Measurements from ENCODE around the gene HSPB1. TPM values are rescaled to one million over a fixed set of nuclear protein-coding genes. Genes with fewer than 3 reads are reported as not detected.
"Not testable (repeated sequence)": the region's sequence is repeated elsewhere in the genome, so short reads cannot be mapped to it uniquely, and the experiment has no call there.

HSPB1 gene
- total RNA-seq, 1 experiment from 2014 or later: 82.1 TPM

GRCh38 chr7:76269895-76270294 lies 32.6 kb upstream of the HSPB1 start:
- H3K27me3 Mint-ChIP-seq (ENCODE audit: insufficient read depth, unreplicated experiment): peaks cover 24% of the 10 kb centered on the region

GRCh38 chr7:76271384-76271783 lies 31.1 kb upstream of the HSPB1 start:
- POLR2A ChIA-PET; H3K27me3 ChIP-seq (replicated peaks; ENCODE audit: control insufficient read depth, insufficient read depth, low read length); intact Hi-C loops (cut with micrococcal nuclease; ENCODE audit: unreplicated experiment); BruUV-seq (replicated peaks); H3K4me3 Mint-ChIP-seq (ENCODE audit: unreplicated experiment); H3K4me1 Mint-ChIP-seq (ENCODE audit: low read depth, unreplicated experiment); H3K36me3 Mint-ChIP-seq (ENCODE audit: insufficient read depth, unreplicated experiment); H3K9me3 Mint-ChIP-seq (ENCODE audit: unreplicated experiment); H3K9me3 ChIP-seq; DNase-seq; H3K27ac Mint-ChIP-seq (ENCODE audit: unreplicated experiment); H3K4me1 ChIP-seq; H3K36me3 ChIP-seq (ENCODE audit: control insufficient read depth, insufficient read depth, low read length); H3K4me3 ChIP-seq (ENCODE audit: low read depth, low read length): not testable (repeated sequence)
- CTCF ChIA-PET: interaction anchor here (0.7 kb wide), 1 partner anchor 8 kb away, joined by 5 read pairs; no protein-coding TSS in a partner anchor
- peaks cover 24% of the 10 kb centered on the region for H3K27me3 Mint-ChIP-seq (ENCODE audit: insufficient read depth, unreplicated experiment)

More at GRCh38 chr7:76269895-76270294, 32.6 kb upstream of the HSPB1 start:
- TF ChIP-seq, protein P1, sequence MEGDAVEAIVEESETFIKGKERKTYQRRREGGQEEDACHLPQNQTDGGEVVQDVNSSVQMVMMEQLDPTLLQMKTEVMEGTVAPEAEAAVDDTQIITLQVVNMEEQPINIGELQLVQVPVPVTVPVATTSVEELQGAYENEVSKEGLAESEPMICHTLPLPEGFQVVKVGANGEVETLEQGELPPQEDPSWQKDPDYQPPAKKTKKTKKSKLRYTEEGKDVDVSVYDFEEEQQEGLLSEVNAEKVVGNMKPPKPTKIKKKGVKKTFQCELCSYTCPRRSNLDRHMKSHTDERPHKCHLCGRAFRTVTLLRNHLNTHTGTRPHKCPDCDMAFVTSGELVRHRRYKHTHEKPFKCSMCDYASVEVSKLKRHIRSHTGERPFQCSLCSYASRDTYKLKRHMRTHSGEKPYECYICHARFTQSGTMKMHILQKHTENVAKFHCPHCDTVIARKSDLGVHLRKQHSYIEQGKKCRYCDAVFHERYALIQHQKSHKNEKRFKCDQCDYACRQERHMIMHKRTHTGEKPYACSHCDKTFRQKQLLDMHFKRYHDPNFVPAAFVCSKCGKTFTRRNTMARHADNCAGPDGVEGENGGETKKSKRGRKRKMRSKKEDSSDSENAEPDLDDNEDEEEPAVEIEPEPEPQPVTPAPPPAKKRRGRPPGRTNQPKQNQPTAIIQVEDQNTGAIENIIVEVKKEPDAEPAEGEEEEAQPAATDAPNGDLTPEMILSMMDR (IDR thresholded peaks at IDR 0.05; ENCODE audit: insufficient read depth in 1 of 2, low read depth in 1 of 2, low read length in 1 of 2, severe bottlenecking in 1 of 2, unreplicated experiment in 1 of 2): no peak
- Mint-ChIP-seq H3K36me3 (ENCODE audit: insufficient read depth, unreplicated experiment) (no peaks in the 10 kb centered on the region), H3K4me1 (ENCODE audit: low read depth, unreplicated experiment) (no peaks in the 10 kb centered on the region), H3K27ac (ENCODE audit: unreplicated experiment) (no peak overlapping the region), H3K9me3 (ENCODE audit: unreplicated experiment) (no peaks in the 10 kb centered on the region), H3K4me3 (ENCODE audit: unreplicated experiment) (no peak overlapping the region)
- Histone ChIP-seq H3K27me3 (replicated peaks; ENCODE audit: control insufficient read depth, insufficient read depth, low read length) (no peaks in the 10 kb centered on the region; the same call in none of the 2 replicates), H3K36me3 (ENCODE audit: control insufficient read depth, insufficient read depth, low read length) (no peaks in the 10 kb centered on the region), H3K4me1 (peaks cover 5% of the 10 kb centered on the region; the same call in 1 of the 2 replicates), H3K9me3 (no peaks in the 10 kb centered on the region), H3K4me3 (ENCODE audit: low read depth, low read length) (no peak overlapping the region)
- BruUV-seq (replicated peaks): no TSS peak
- no peak for DNase-seq
- CTCF ChIA-PET: interaction anchor here (1.2 kb wide), 1 partner anchor 44 kb away, joined by 5 read pairs; no protein-coding TSS in a partner anchor
- intact Hi-C loops (cut with micrococcal nuclease; ENCODE audit: unreplicated experiment): no loop called here
- POLR2A ChIA-PET: interaction anchor here (0.5 kb wide), 1 partner anchor 12 kb away, joined by 3 read pairs; no protein-coding TSS in a partner anchor

DNA sequence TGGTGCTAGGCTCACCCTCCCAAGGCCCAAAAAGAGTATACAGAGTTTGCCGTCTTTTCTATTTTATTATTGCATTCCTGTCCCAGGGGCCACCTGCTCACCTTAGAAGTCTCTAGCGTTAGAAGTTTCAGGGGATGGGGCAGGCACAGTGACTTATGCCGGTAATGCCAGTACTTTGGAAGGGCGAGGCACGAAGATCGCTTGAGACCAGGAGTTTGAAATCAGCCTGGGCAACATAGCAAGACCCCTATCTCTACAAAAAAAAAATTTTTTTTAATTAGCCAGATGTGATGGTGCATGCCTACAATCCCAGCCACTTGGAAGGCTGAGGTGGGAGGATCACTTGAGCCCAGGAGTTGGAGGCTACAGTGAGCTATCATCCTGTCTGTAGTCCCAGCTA lies 30.3 kb upstream of the HSPB1 start:
- no peaks in the 10 kb centered on the region; the same call in none of the 2 replicates for H3K27me3 ChIP-seq (replicated peaks; ENCODE audit: control insufficient read depth, insufficient read depth, low read length)
- POLR2A ChIA-PET: no interaction called here
- peaks cover 24% of the 10 kb centered on the region for H3K27me3 Mint-ChIP-seq (ENCODE audit: insufficient read depth, unreplicated experiment)

More for the DNA sequence above, 30.3 kb upstream of the HSPB1 start:
- Histone ChIP-seq H3K4me3 (ENCODE audit: low read depth, low read length) (no peak overlapping the region), H3K9me3 (no peaks in the 10 kb centered on the region), H3K36me3 (ENCODE audit: control insufficient read depth, insufficient read depth, low read length) (no peaks in the 10 kb centered on the region), H3K4me1 (no peaks in the 10 kb centered on the region)
- no peak for DNase-seq
- H3K4me3 Mint-ChIP-seq (ENCODE audit: unreplicated experiment): no peak overlapping the region
- no peak overlapping the region for H3K27ac Mint-ChIP-seq (ENCODE audit: unreplicated experiment)
- intact Hi-C loops (cut with micrococcal nuclease; ENCODE audit: unreplicated experiment): no loop called here
- TF ChIP-seq, protein P1 (IDR thresholded peaks at IDR 0.05; ENCODE audit: insufficient read depth in 1 of 2, low read depth in 1 of 2, low read length in 1 of 2, severe bottlenecking in 1 of 2, unreplicated experiment in 1 of 2): no peak
- H3K36me3 Mint-ChIP-seq (ENCODE audit: insufficient read depth, unreplicated experiment): no peaks in the 10 kb centered on the region
- no peaks in the 10 kb centered on the region for H3K4me1 Mint-ChIP-seq (ENCODE audit: low read depth, unreplicated experiment)
- BruUV-seq (replicated peaks): no TSS peak
- no peaks in the 10 kb centered on the region for H3K9me3 Mint-ChIP-seq (ENCODE audit: unreplicated experiment)
- CTCF ChIA-PET: no interaction called here
